ENCODE data around the gene FASN. TPM values are rescaled to one million over a fixed set of nuclear protein-coding genes. Genes with fewer than 3 reads are reported as not detected.
A peak's percentile ranks its signal among the peaks of the same experiment; 100 is the strongest.

The FASN gene
- total and polyA plus RNA-seq, 2 of the 4 experiments (the other 2 are of a cell fraction): 12.4 to 56.0 TPM

GRCh38 chr17:82106688-82107305, 8.8 kb upstream of the FASN start:
- Histone ChIP-seq H3K23ac (ENCODE audit: low read depth, low read length) (no peak overlapping the region), H3K4me3 (ENCODE audit: insufficient read depth, low read depth, low read length) (no peak overlapping the region), H3K9ac (ENCODE audit: low read depth, low read length) (no peak overlapping the region), H3K56ac (ENCODE audit: extremely low read depth, insufficient read depth, low read length) (no peak overlapping the region), H3K9me1 (ENCODE audit: insufficient read depth, low read length) (no peaks in the 10 kb centered on the region), H3K27me3 (ENCODE audit: control insufficient read depth, insufficient read depth, low read length) (no peaks in the 10 kb centered on the region), H2BK20ac (ENCODE audit: low read depth, low read length) (no peak overlapping the region), H4K5ac (ENCODE audit: low read depth, low read length) (peak overlapping the region; percentile 44; the same call in 1 of the 2 replicates), H3K14ac (replicated peaks; ENCODE audit: low read depth, low read length) (peak overlapping the region; percentile 17; the same call in 1 of the 2 replicates), H3K4ac (ENCODE audit: low read depth, low read length) (no peak overlapping the region), H3K4me2 (ENCODE audit: low read depth, low read length) (no peak overlapping the region), H3K27ac (ENCODE audit: insufficient read depth, low read length) (no peak overlapping the region), H4K8ac (ENCODE audit: low read depth in 2 of 2, low read length in 2 of 2) (peak overlapping the region; percentile 4 to 65; a peak in 2 of 4 replicates), H3K18ac (ENCODE audit: low read depth, low read length) (no peak overlapping the region), H3K36me3 (ENCODE audit: control insufficient read depth, insufficient read depth, low read length) (peaks cover 1% of the 10 kb centered on the region; the same call in 1 of the 2 replicates), H2BK5ac (ENCODE audit: low read depth, low read length, poor library complexity, severe bottlenecking) (no peak overlapping the region), H2BK15ac (ENCODE audit: low read depth, low read length) (no peak overlapping the region), H3K9me3 (ENCODE audit: control insufficient read depth, insufficient read depth, low read length) (no peaks in the 10 kb centered on the region), H2BK120ac (ENCODE audit: low read depth, low read length) (no peak overlapping the region), H2AFZ (replicated peaks; ENCODE audit: low read length, poor library complexity) (peak overlapping the region; percentile 82), H2AK5ac (ENCODE audit: low read depth, low read length) (no peak overlapping the region), H4K91ac (ENCODE audit: insufficient read depth, low read depth, low read length) (no peak overlapping the region; the same call in 1 of the 2 replicates), H4K20me1 (ENCODE audit: insufficient read depth, low read length) (no peaks in the 10 kb centered on the region), H3K79me1 (ENCODE audit: low read depth in 1 of 2, low read length in 2 of 2) (no peaks in the 10 kb centered on the region), H3K4me1 (ENCODE audit: control insufficient read depth, insufficient read depth, low read length) (peaks cover 12% of the 10 kb centered on the region), H2AK9ac (replicated peaks; ENCODE audit: low read depth, low read length, poor library complexity) (peak overlapping the region; percentile 9)
- dilution Hi-C loops (cut with HindIII; ENCODE audit: low sequenced_read_pairs, unreplicated experiment) (no loop called here), in situ Hi-C loops (cut with MboI; ENCODE audit: low sequenced_read_pairs) (no loop called here), intact Hi-C loops (cut with micrococcal nuclease) (no loop called here)
- BruUV-seq (replicated peaks): no TSS peak
- DNase-seq: no peak
- peak; percentile 7 for ATAC-seq (ENCODE audit: low read depth)
- TF ChIP-seq POLR2A (IDR thresholded peaks at IDR 0.05; ENCODE audit: low read depth, low read length): no peak
- TF ChIP-seq FOS (IDR thresholded peaks at IDR 0.05; ENCODE audit: low read depth, low read length): no peak
- TF ChIP-seq ELK1 (IDR thresholded peaks at IDR 0.05; ENCODE audit: borderline replicate concordance, low read depth, low read length): no peak
- TF ChIP-seq MAZ (IDR thresholded peaks at IDR 0.05; ENCODE audit: borderline replicate concordance, low read depth, low read length): no peak
- no peak for TF ChIP-seq MAFK (IDR thresholded peaks at IDR 0.05; ENCODE audit: low read depth, low read length)
- WGBS, 2 experiments (ENCODE audit: extremely low coverage in 2 of 2, insufficient read length in 1 of 2): 75% methylated on average over 6 of the region's 9 CpGs; no CpG with 5 or more reads in 1 of the 2 experiments
- CTCF ChIA-PET: no interaction called here
- POLR2A ChIA-PET (ENCODE audit: unreplicated experiment): no interaction called here
